Esophagus squamous epithelium (tissue), 5 donors: Measurements from ENCODE around the gene DBP. TPM values are rescaled to one million over a fixed set of nuclear protein-coding genes. Genes with fewer than 3 reads are reported as not detected.
A peak's percentile ranks its signal among the peaks of the same experiment; 100 is the strongest.

Source experiments
- DNase-seq: peaks from one replicate; lab custom pipeline; 2025; lab: John Stamatoyannopoulos, UW
- H3K27ac ChIP-seq, 4 donors: fragments of 200-600 bp; sonication (generic); one replicate each; pipeline ENCODE4 v1.5.1; 2016 to 2019; ENCODE audit warnings: mild to moderate bottlenecking in 1 of 4
- H3K27me3 ChIP-seq, 4 donors: fragments of 200-600 bp; sonication (generic); 1 replicate in 3 of 4; 2 replicates in 1 of 4; pipeline versions ENCODE4 v1.5.1 to v1.6.0; 2017 to 2021; ENCODE audit warnings: antibody characterized with exemption in 1 of 4
- H3K36me3 ChIP-seq, 3 donors: fragments of 200-600 bp; sonication (generic); one replicate each; pipeline ENCODE4 v1.5.1; 2016 to 2019
- H3K4me1 ChIP-seq, 3 donors: fragments of 200-600 bp; sonication (generic); one replicate each; pipeline ENCODE4 v1.5.1; 2017 to 2019
- H3K4me3 ChIP-seq, 4 donors: fragments of 200-600 bp; sonication (generic); 1 replicate in 3 of 4; 2 replicates in 1 of 4; pipeline ENCODE4 v1.5.1; 2016 to 2019; ENCODE audit warnings: mild to moderate bottlenecking in 2 of 4, moderate library complexity in 1 of 4
- H3K9me3 ChIP-seq, 3 donors: fragments of 200-600 bp; sonication (generic); one replicate each; pipeline ENCODE4 v1.5.1; 2016 to 2019
- CTCF ChIP-seq, 6 experiments: fragments of 450-650 bp in 4 of 6; fragments of 200-600 bp in 2 of 6; sonication (generic) in 2 of 6; IDR thresholded peaks; one replicate each; pipeline ENCODE4 v1.5.1; 2016 to 2019; ENCODE audit warnings: antibody characterized with exemption in 6 of 6, mild to moderate bottlenecking in 4 of 6, moderate library complexity in 4 of 6
- POLR2A ChIP-seq, 4 donors: fragments of 450-650 bp; IDR thresholded peaks; one replicate each; pipeline ENCODE4 v1.6.1; 2017; ENCODE audit warnings: antibody characterized with exemption in 4 of 4, mild to moderate bottlenecking in 4 of 4, moderate library complexity in 3 of 4
- WGBS, 2 donors: methylation state at CpG; one replicate each; pipeline ENCODE4 v1.1.5; 2018; 5-methylcytosine and 5-hydroxymethylcytosine counted together
- intact Hi-C: fragments of 100-400 bp; cut with DNase I; formaldehyde crosslinking; loops from one replicate; pipeline ENCODE4 v1.15.0; 2022
- total RNA-seq, 4 donors: library from RNA; depleted of rRNA; stranded (reverse); fragments of >200 nt; gene quantifications; one replicate each; pipeline ENCODE4 v1.1.0, GENCODE V29; 2016
- donor health status: DM: yes; HTN: yes; CAD: no.

The DBP gene
- total RNA-seq, 4 donors from 2014 or later, result 4.2 to 16.2 (median 11.7) TPM

GRCh38 chr19:48611872-48612271 lies 25.3 kb downstream of the DBP start:
- 73 to 84% methylated on average over 7 to 9 of the region's 14 CpGs for WGBS, 2 donors
- peaks cover 16 to 22% (median 18%) of the 10 kb centered on the region in 3 donors for H3K36me3 ChIP-seq
- TF ChIP-seq POLR2A (IDR thresholded peaks at IDR 0.05) (no peak), CTCF (IDR thresholded peaks at IDR 0.05) (no peak)
- no peak for DNase-seq
- H3K27me3 ChIP-seq, result no peaks in the 10 kb centered on the region
- H3K4me1 ChIP-seq, result peaks cover 11 to 35% (median 17%) of the 10 kb centered on the region in 3 donors
- no peak overlapping the region for H3K27ac ChIP-seq
- intact Hi-C loops, result no loop called here
- no peak overlapping the region for H3K4me3 ChIP-seq
- no peaks in the 10 kb centered on the region for H3K9me3 ChIP-seq

- no peaks in the 10 kb centered on the region for H3K27me3 ChIP-seq
- no peaks in the 10 kb centered on the region for H3K9me3 ChIP-seq
- no peak for TF ChIP-seq CTCF (IDR thresholded peaks at IDR 0.05)
- TF ChIP-seq POLR2A (IDR thresholded peaks at IDR 0.05), result no peak
- WGBS, 2 donors, result 67 to 100% methylated on average over 1 to 3 of the region's 20 CpGs
- H3K4me1 ChIP-seq, result peaks cover 0 to 13% (median 0%) of the 10 kb centered on the region in 3 donors
- no peak for DNase-seq
- no peak overlapping the region for H3K4me3 ChIP-seq
- intact Hi-C loops, result no loop called here
- no peak overlapping the region for H3K27ac ChIP-seq
- H3K36me3 ChIP-seq, result no peaks in the 10 kb centered on the region
These were observed 27.5 kb downstream of the DBP start for GRCh38 chr19:48609571-48610108.

GRCh38 chr19:48608798-48609263 lies 28.3 kb downstream of the DBP start:
- 20 to 35% methylated on average over 4 to 8 of the region's 9 CpGs for WGBS, 2 donors
- intact Hi-C loops, result no loop called here
- no peak for DNase-seq
- no peak overlapping the region for H3K4me3 ChIP-seq
- TF ChIP-seq CTCF (IDR thresholded peaks at IDR 0.05) (peak in 4 of 6 experiments; percentile 23 to 51 (median 27)), POLR2A (IDR thresholded peaks at IDR 0.05) (no peak)
- no peaks in the 10 kb centered on the region for H3K9me3 ChIP-seq
- peaks cover 0 to 5% (median 0%) of the 10 kb centered on the region in 3 donors for H3K4me1 ChIP-seq
- H3K27me3 ChIP-seq, result no peaks in the 10 kb centered on the region
- no peak overlapping the region for H3K27ac ChIP-seq
- no peaks in the 10 kb centered on the region for H3K36me3 ChIP-seq

GRCh38 chr19:48607359-48607755 lies 29.8 kb downstream of the DBP start:
- no peak for TF ChIP-seq CTCF (IDR thresholded peaks at IDR 0.05)
- no peak for TF ChIP-seq POLR2A (IDR thresholded peaks at IDR 0.05)
- Histone ChIP-seq H3K9me3 (no peaks in the 10 kb centered on the region), H3K4me1 (peaks cover 0 to 4% (median 0%) of the 10 kb centered on the region in 3 donors), H3K36me3 (no peaks in the 10 kb centered on the region), H3K27ac (no peak overlapping the region), H3K27me3 (no peaks in the 10 kb centered on the region), H3K4me3 (no peak overlapping the region)
- intact Hi-C loops, result no loop called here
- no peak for DNase-seq
- WGBS, 2 donors, result 69 to 87% methylated on average over 4 to 6 of the region's 7 CpGs

GRCh38 chr19:48606463-48607358 lies 30.5 kb downstream of the DBP start, which contains the start of gene SPACA4:
TSS of gene SPACA4 (plus strand) at chr19:48606742. CDS start at chr19:48606979, 237 bp downstream.
- no peak for DNase-seq
- H3K4me3 ChIP-seq, result no peak within 1 kb of the TSS
- no peaks in the 10 kb centered on the region for H3K27me3 ChIP-seq
- H3K9me3 ChIP-seq, result no peaks in the 10 kb centered on the region
- H3K27ac ChIP-seq, result no peak within 1 kb of the TSS
- no peaks in the 10 kb centered on the region for H3K36me3 ChIP-seq
- WGBS, 2 donors, result 78% methylated on average over 4 of the region's 39 CpGs; no CpG with 5 or more reads in 1 of the 2 donors
- peaks cover 0 to 4% (median 0%) of the 10 kb centered on the region in 3 donors for H3K4me1 ChIP-seq
- TF ChIP-seq CTCF (IDR thresholded peaks at IDR 0.05), result no peak
- intact Hi-C loops, result no loop called here
